SU-DHL-6 (cell line): Measurements from ENCODE around the gene RCAN2.

ENCODE experiments used
- H2AFZ ChIP-seq: fragments of 200-600 bp; sonication (generic); 2 replicates; pipeline ENCODE4 v1.6.1; 2014; ENCODE audit warnings: low read depth, mild to moderate bottlenecking, moderate library complexity, mixed read lengths, antibody characterized with exemption, low read length; ENCODE audit not compliant: severe bottlenecking
- H3F3A ChIP-seq: fragments of 200-600 bp; shearing (Covaris generic); 2 replicates; pipeline ENCODE4 v1.6.0; 2016; ENCODE audit warnings: antibody characterized with exemption, mild to moderate bottlenecking; ENCODE audit not compliant: insufficient read depth
- H3K27ac ChIP-seq: fragments of 200-600 bp; sonication (generic); 2 replicates; pipeline ENCODE4 v1.5.1; 2016; ENCODE audit warnings: low read depth, mild to moderate bottlenecking, low read length, moderate library complexity, mixed read lengths
- H3K27me3 ChIP-seq: fragments of 200-600 bp; sonication (generic), shearing (Covaris generic); 2 replicates; pipeline ENCODE4 v1.6.0; 2014; ENCODE audit warnings: mild to moderate bottlenecking, low read length
- H3K36me3 ChIP-seq: fragments of 200-600 bp; sonication (generic); 2 replicates; pipeline ENCODE4 v1.6.1; 2014; ENCODE audit warnings: mild to moderate bottlenecking, low read length, mixed read lengths
- H3K4me2 ChIP-seq: fragments of 300-600, 200-600 bp; shearing (Covaris generic), sonication (generic); 2 replicates; pipeline ENCODE4 v1.6.0; 2014; ENCODE audit warnings: low read length, low read depth, mild to moderate bottlenecking; ENCODE audit not compliant: poor library complexity, severe bottlenecking
- H3K4me3 ChIP-seq: fragments of 200-600 bp; sonication (generic); 2 replicates; pipeline ENCODE4 v1.5.1; 2014; ENCODE audit warnings: antibody characterized with exemption, low read length, mild to moderate bottlenecking, mixed read lengths; ENCODE audit not compliant: insufficient read depth, poor library complexity, severe bottlenecking
- H3K79me2 ChIP-seq: fragments of 200-600 bp; sonication (generic); 2 replicates; pipeline ENCODE4 v1.6.1; 2014; ENCODE audit warnings: mild to moderate bottlenecking, low read length, moderate library complexity; ENCODE audit not compliant: insufficient read depth
- H3K9ac ChIP-seq: fragments of 200-600 bp; sonication (generic); 2 replicates; pipeline ENCODE4 v1.7.0; 2014; ENCODE audit warnings: mild to moderate bottlenecking, low read length
- H3K9me2 ChIP-seq: fragments of 200-600 bp; sonication (generic); replicated peaks from 2 replicates; pipeline ENCODE4 v1.6.1; 2014; ENCODE audit warnings: low read length; ENCODE audit not compliant: insufficient read depth
- H3K9me3 ChIP-seq: fragments of 200-600 bp; sonication (generic); 2 replicates; pipeline ENCODE4 v1.6.1; 2014; ENCODE audit warnings: low read length, mixed read lengths; ENCODE audit not compliant: insufficient read depth
- H4K20me1 ChIP-seq: fragments of 200-600 bp; sonication (generic); 2 replicates; pipeline ENCODE4 v1.6.1; 2014; ENCODE audit warnings: low read depth, mild to moderate bottlenecking, antibody characterized with exemption, low read length, moderate library complexity, mixed read lengths
- EZH2phosphoT487 ChIP-seq: fragments of 200-600 bp; sonication (generic), shearing (Covaris generic); conservative IDR thresholded peaks from 2 replicates; pipeline ENCODE4 v1.6.1; 2018; ENCODE audit warnings: mild to moderate bottlenecking, antibody characterized with exemption, low read length, moderate library complexity, mixed read lengths
- TF ChIP-seq, protein P1 (sequence below): fragments of 200-600 bp; sonication (generic); IDR thresholded peaks from one replicate; pipeline ENCODE4 v1.5.1; 2017; ENCODE audit warnings: antibody characterized with exemption, mild to moderate bottlenecking, low read length, moderate library complexity; ENCODE audit not compliant: insufficient read depth, poor library complexity, severe bottlenecking

RCAN2 gene

DNA sequence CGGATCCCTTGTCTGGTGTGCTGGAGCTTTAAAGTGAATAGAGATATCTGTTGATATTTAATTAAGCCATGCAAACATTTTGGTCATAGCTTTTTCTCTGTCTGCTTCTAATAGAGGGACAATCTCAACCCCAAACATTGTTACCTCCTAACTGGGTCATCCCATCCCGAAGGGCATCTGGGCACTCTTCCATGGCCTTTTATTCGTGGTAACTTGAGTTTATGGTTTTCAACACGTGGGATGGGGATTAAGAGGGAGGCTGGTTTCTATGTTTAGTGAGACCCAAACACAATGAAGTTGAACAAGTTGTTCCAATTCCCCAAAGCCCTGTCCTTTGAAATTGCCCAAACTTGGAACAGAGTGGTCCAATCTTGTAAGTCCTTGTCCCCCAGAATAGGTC, 319.1 kb downstream of the RCAN2 start:
- Histone ChIP-seq H3K36me3 (peaks cover 6% of the 10 kb centered on the region; the same call in 1 of the 2 replicates), H3F3A (peaks cover 24% of the 10 kb centered on the region), H3K9me3 (no peaks in the 10 kb centered on the region), H3K4me2 (no peak overlapping the region), H3K9ac (no peak overlapping the region), H3K27me3 (no peaks in the 10 kb centered on the region), H4K20me1 (no peaks in the 10 kb centered on the region), H2AFZ (no peak overlapping the region), H3K27ac (no peak overlapping the region), H3K79me2 (peaks cover 6% of the 10 kb centered on the region; the same call in 1 of the 2 replicates), H3K9me2 (no peaks in the 10 kb centered on the region), H3K4me3 (no peak overlapping the region)
- TF ChIP-seq, protein P1, sequence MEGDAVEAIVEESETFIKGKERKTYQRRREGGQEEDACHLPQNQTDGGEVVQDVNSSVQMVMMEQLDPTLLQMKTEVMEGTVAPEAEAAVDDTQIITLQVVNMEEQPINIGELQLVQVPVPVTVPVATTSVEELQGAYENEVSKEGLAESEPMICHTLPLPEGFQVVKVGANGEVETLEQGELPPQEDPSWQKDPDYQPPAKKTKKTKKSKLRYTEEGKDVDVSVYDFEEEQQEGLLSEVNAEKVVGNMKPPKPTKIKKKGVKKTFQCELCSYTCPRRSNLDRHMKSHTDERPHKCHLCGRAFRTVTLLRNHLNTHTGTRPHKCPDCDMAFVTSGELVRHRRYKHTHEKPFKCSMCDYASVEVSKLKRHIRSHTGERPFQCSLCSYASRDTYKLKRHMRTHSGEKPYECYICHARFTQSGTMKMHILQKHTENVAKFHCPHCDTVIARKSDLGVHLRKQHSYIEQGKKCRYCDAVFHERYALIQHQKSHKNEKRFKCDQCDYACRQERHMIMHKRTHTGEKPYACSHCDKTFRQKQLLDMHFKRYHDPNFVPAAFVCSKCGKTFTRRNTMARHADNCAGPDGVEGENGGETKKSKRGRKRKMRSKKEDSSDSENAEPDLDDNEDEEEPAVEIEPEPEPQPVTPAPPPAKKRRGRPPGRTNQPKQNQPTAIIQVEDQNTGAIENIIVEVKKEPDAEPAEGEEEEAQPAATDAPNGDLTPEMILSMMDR = no peak
- no peak for TF ChIP-seq EZH2phosphoT487
